Mucosa of stomach (tissue), 1 donor: ENCODE data around the gene NLRC4.

Experiments used
- H3K27me3 ChIP-seq: one replicate; pipeline ENCODE4 v1.7.0; 2013; ENCODE audit warnings: mild to moderate bottlenecking, low read length; ENCODE audit not compliant: control insufficient read depth, insufficient read depth
- H3K36me3 ChIP-seq: one replicate; pipeline ENCODE4 v1.7.0; 2013; ENCODE audit warnings: low read length; ENCODE audit not compliant: control insufficient read depth, insufficient read depth
- H3K4me1 ChIP-seq: one replicate; pipeline ENCODE4 v1.7.0; 2013; ENCODE audit warnings: mild to moderate bottlenecking, low read length; ENCODE audit not compliant: control insufficient read depth, insufficient read depth
- H3K4me3 ChIP-seq: one replicate; pipeline ENCODE4 v1.7.0; 2013; ENCODE audit warnings: low read length
- H3K9ac ChIP-seq: one replicate; pipeline ENCODE4 v1.7.0; 2013; ENCODE audit warnings: mild to moderate bottlenecking, low read length, moderate library complexity
- H3K9me3 ChIP-seq: one replicate; pipeline ENCODE4 v1.7.0; 2013; ENCODE audit warnings: mild to moderate bottlenecking, low read length, moderate library complexity; ENCODE audit not compliant: control insufficient read depth
- donor health status: Pancreatic carcinoma.

NLRC4 gene

GRCh38 chr2:32192418-32192817 lies 72.3 kb downstream of the NLRC4 start:
- no peaks in the 10 kb centered on the region for H3K4me1 ChIP-seq
- H3K9me3 ChIP-seq: no peaks in the 10 kb centered on the region
- no peaks in the 10 kb centered on the region for H3K27me3 ChIP-seq
- H3K36me3 ChIP-seq: no peaks in the 10 kb centered on the region
- H3K9ac ChIP-seq: no peak overlapping the region
- no peak overlapping the region for H3K4me3 ChIP-seq

- Histone ChIP-seq H3K27me3 (no peaks in the 10 kb centered on the region), H3K4me3 (no peak overlapping the region), H3K36me3 (no peaks in the 10 kb centered on the region), H3K4me1 (no peaks in the 10 kb centered on the region), H3K9me3 (no peaks in the 10 kb centered on the region), H3K9ac (no peak overlapping the region)
Observed at GRCh38 chr2:32189011-32189410, 75.7 kb downstream of the NLRC4 start.

- Histone ChIP-seq H3K9me3 (no peaks in the 10 kb centered on the region), H3K4me1 (no peaks in the 10 kb centered on the region), H3K27me3 (no peaks in the 10 kb centered on the region), H3K4me3 (no peak overlapping the region), H3K9ac (no peak overlapping the region), H3K36me3 (no peaks in the 10 kb centered on the region)
Observed at GRCh38 chr2:32182667-32183066, 82.0 kb downstream of the NLRC4 start.
